Measurements from ENCODE around the gene CAMKMT. TPM values are rescaled to one million over a fixed set of nuclear protein-coding genes. Genes with fewer than 3 reads are reported as not detected.

CAMKMT gene
- total and polyA plus RNA-seq, 2 donors (not counting 1 experiment from before 2014, with no cell fraction given): 6.2 to 23.3 TPM

GRCh38 chr2:44487052-44487451 lies 125.3 kb downstream of the CAMKMT start:
- ChIA-PET POLR2A (no interaction called here), CTCF (interaction anchor here (0.7 to 2.9 kb wide), 2 partner anchors 469 to 914 kb away, joined by 3 to 10 read pairs; no protein-coding TSS in a partner anchor)
- Mint-ChIP-seq H3K27me3 (no peaks in the 10 kb centered on the region), H3K4me3 (no peak overlapping the region), H3K9me3 (ENCODE audit: insufficient read depth) (no peaks in the 10 kb centered on the region), H3K27ac (no peak overlapping the region), H3K4me1 (no peaks in the 10 kb centered on the region)
- intact Hi-C loops (cut with micrococcal nuclease): no loop called here
- Histone ChIP-seq H3K36me3 (replicated peaks in 1 of 2; ENCODE audit: control extremely low read depth in 1 of 2, control insufficient read depth in 1 of 2, extremely low read depth in 1 of 2, insufficient read depth in 2 of 2, low read length in 1 of 2) (no peaks in the 10 kb centered on the region), H4K20me1 (ENCODE audit: control insufficient read depth, insufficient read depth, low read length, poor library complexity, severe bottlenecking) (no peaks in the 10 kb centered on the region), H3K79me2 (ENCODE audit: control insufficient read depth, insufficient read depth, low read length) (no peaks in the 10 kb centered on the region), H3K27me3 (replicated peaks in 1 of 4; ENCODE audit: control extremely low read depth in 1 of 4, control insufficient read depth in 3 of 4, insufficient read depth in 4 of 4, low read length in 3 of 4) (no peaks in the 10 kb centered on the region), H3K9ac (ENCODE audit: low read length) (no peak overlapping the region), H3K9me3 (ENCODE audit: control extremely low read depth in 1 of 3, control insufficient read depth in 2 of 3, insufficient read depth in 1 of 3, low read length in 2 of 3) (peaks cover 0 to 7% (median 2%) of the 10 kb centered on the region in 3 donors), H3K27ac (ENCODE audit: low read length in 2 of 2) (no peak overlapping the region), H2AFZ (ENCODE audit: insufficient read depth, low read depth, low read length, poor library complexity, severe bottlenecking) (no peak overlapping the region), H3K4me3 (ENCODE audit: control extremely low read depth in 1 of 5, extremely low read depth in 1 of 5, insufficient read depth in 1 of 5, low read depth in 2 of 5, low read length in 4 of 5) (no peak overlapping the region), H3K4me2 (replicated peaks; ENCODE audit: low read depth, low read length, poor library complexity, severe bottlenecking) (no peak overlapping the region), H3K4me1 (ENCODE audit: control insufficient read depth in 2 of 2, insufficient read depth in 2 of 2, low read length in 2 of 2) (no peaks in the 10 kb centered on the region)
- DNase-seq (no peak), ATAC-seq (ENCODE audit: low read depth) (no peak)
- TF ChIP-seq CTCF (IDR thresholded peaks at IDR 0.05): no peak
- no peak for TF ChIP-seq EZH2 (IDR thresholded peaks at IDR 0.05; ENCODE audit: borderline replicate concordance, insufficient read depth, low read depth, low read length, poor library complexity, severe bottlenecking)
- WGBS (ENCODE audit: insufficient coverage): no CpG with 5 or more reads among the region's 1 CpG

DNA sequence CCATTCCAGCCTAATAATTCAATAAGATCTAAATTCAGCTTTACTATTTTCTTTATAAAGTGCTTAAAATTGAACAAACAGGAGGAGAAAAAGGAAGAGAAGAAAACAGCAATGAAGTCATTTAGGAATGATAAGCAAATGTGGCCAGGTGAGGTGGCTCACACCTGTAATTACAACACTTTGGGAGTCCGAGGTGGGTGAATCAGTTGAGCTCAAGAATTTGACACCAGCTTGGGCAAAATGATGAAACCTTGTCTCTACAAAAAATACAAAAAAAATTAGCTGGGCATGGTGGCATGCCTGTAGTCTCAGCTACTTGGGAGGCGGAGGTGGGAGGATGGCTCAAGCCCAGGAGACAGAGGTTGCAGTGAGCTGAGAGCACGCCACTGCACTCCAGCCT lies 129.0 kb downstream of the CAMKMT start:
- WGBS (ENCODE audit: insufficient coverage): 100% methylated on average over 1 of the region's 3 CpGs
- POLR2A ChIA-PET: no interaction called here
- intact Hi-C loops (cut with micrococcal nuclease): no loop called here
- Mint-ChIP-seq H3K27ac (no peak overlapping the region), H3K9me3 (ENCODE audit: insufficient read depth) (no peaks in the 10 kb centered on the region), H3K4me1 (no peaks in the 10 kb centered on the region), H3K27me3 (no peaks in the 10 kb centered on the region), H3K4me3 (no peak overlapping the region)
- Histone ChIP-seq H3K27me3 (replicated peaks in 1 of 4; ENCODE audit: control extremely low read depth in 1 of 4, control insufficient read depth in 3 of 4, insufficient read depth in 4 of 4, low read length in 3 of 4) (no peaks in the 10 kb centered on the region), H3K4me1 (ENCODE audit: control insufficient read depth in 2 of 2, insufficient read depth in 2 of 2, low read length in 2 of 2) (no peaks in the 10 kb centered on the region), H3K9ac (ENCODE audit: low read length) (no peak overlapping the region), H3K79me2 (ENCODE audit: control insufficient read depth, insufficient read depth, low read length) (no peaks in the 10 kb centered on the region), H3K36me3 (replicated peaks in 1 of 2; ENCODE audit: control extremely low read depth in 1 of 2, control insufficient read depth in 1 of 2, extremely low read depth in 1 of 2, insufficient read depth in 2 of 2, low read length in 1 of 2) (no peaks in the 10 kb centered on the region), H3K27ac (ENCODE audit: low read length in 2 of 2) (no peak overlapping the region), H3K4me3 (ENCODE audit: control extremely low read depth in 1 of 5, extremely low read depth in 1 of 5, insufficient read depth in 1 of 5, low read depth in 2 of 5, low read length in 4 of 5) (no peak overlapping the region), H3K9me3 (ENCODE audit: control extremely low read depth in 1 of 3, control insufficient read depth in 2 of 3, insufficient read depth in 1 of 3, low read length in 2 of 3) (peaks cover 0 to 7% (median 0%) of the 10 kb centered on the region in 3 donors), H2AFZ (ENCODE audit: insufficient read depth, low read depth, low read length, poor library complexity, severe bottlenecking) (no peak overlapping the region), H3K4me2 (replicated peaks; ENCODE audit: low read depth, low read length, poor library complexity, severe bottlenecking) (no peak overlapping the region), H4K20me1 (ENCODE audit: control insufficient read depth, insufficient read depth, low read length, poor library complexity, severe bottlenecking) (no peaks in the 10 kb centered on the region)
- CTCF ChIA-PET: interaction anchor here (0.8 to 1.9 kb wide), 6 partner anchors 9 to 467 kb away, joined by 3 to 6 read pairs (median 4); no protein-coding TSS in a partner anchor
- ATAC-seq (ENCODE audit: low read depth) (no peak), DNase-seq (no peak)
- TF ChIP-seq CTCF (IDR thresholded peaks at IDR 0.05) (no peak), EZH2 (IDR thresholded peaks at IDR 0.05; ENCODE audit: borderline replicate concordance, insufficient read depth, low read depth, low read length, poor library complexity, severe bottlenecking) (no peak)

All from B cell (primary cell).